Spleen (tissue), 11 donors: ENCODE data around the gene SOST. TPM values are rescaled to one million over a fixed set of nuclear protein-coding genes. Genes with fewer than 3 reads are reported as not detected.
A peak's percentile ranks its signal among the peaks of the same experiment; 100 is the strongest.

Experiments used
- DNase-seq: peaks from one replicate; pipeline ENCODE4 v3.0.0-alpha.2; 2020
- H3K27ac ChIP-seq, 8 donors: fragments of 200-600 bp; sonication (generic) in 7 of 8; 1 replicate in 4 of 8; 2 replicates in 4 of 8; pipeline versions ENCODE4 v1.5.0 to v1.8.0; 2016 to 2021; ENCODE audit warnings: inconsistent platforms in 4 of 8, mild to moderate bottlenecking in 4 of 8, moderate library complexity in 1 of 8
- H3K27me3 ChIP-seq, 7 donors: fragments of 200-600 bp; sonication (generic) in 6 of 7; replicated peaks in 1 of 7; 1 replicate in 4 of 7; 2 replicates in 3 of 7; pipeline versions ENCODE4 v1.5.0 to v1.8.0; 2016 to 2021; ENCODE audit warnings: inconsistent platforms in 3 of 7, mild to moderate bottlenecking in 1 of 7
- H3K36me3 ChIP-seq, 6 donors: fragments of 200-600 bp; sonication (generic) in 5 of 6; 1 replicate in 4 of 6; 2 replicates in 2 of 6; pipeline versions ENCODE4 v1.5.0 to v1.8.0; 2016 to 2021; ENCODE audit warnings: inconsistent platforms in 2 of 6
- H3K4me1 ChIP-seq, 6 donors: fragments of 200-600 bp; sonication (generic) in 5 of 6; 1 replicate in 3 of 6; 2 replicates in 3 of 6; pipeline versions ENCODE4 v1.5.0 to v1.8.0; 2016 to 2021; ENCODE audit warnings: inconsistent platforms in 3 of 6
- H3K4me3 ChIP-seq, 8 donors: fragments of 200-600 bp; sonication (generic) in 7 of 8; 1 replicate in 4 of 8; 2 replicates in 4 of 8; pipeline versions ENCODE4 v1.5.0 to v1.8.0; 2016 to 2021; ENCODE audit warnings: inconsistent platforms in 4 of 8, mild to moderate bottlenecking in 4 of 8, moderate library complexity in 2 of 8
- H3K9me3 ChIP-seq, 8 donors: fragments of 200-600 bp; sonication (generic) in 7 of 8; 1 replicate in 4 of 8; 2 replicates in 4 of 8; pipeline versions ENCODE4 v1.5.0 to v1.8.0; 2016 to 2021; ENCODE audit warnings: inconsistent platforms in 4 of 8
- CTCF ChIP-seq, 11 experiments: fragments of 200-600 bp in 7 of 11; fragments of 450-650 bp in 4 of 11; sonication (generic) in 4 of 11; IDR thresholded peaks in 8 of 11; conservative IDR thresholded peaks in 3 of 11; 1 replicate in 7 of 11; 2 replicates in 4 of 11; pipeline versions ENCODE4 v1.4.0 to v1.8.0; 2016 to 2021; ENCODE audit warnings: antibody characterized with exemption in 11 of 11, inconsistent platforms in 4 of 11, mild to moderate bottlenecking in 1 of 11
- POLR2A ChIP-seq, 3 donors: fragments of 450-650 bp; IDR thresholded peaks; one replicate each; pipeline ENCODE4 v1.5.1; 2017; ENCODE audit warnings: antibody characterized with exemption in 3 of 3, mild to moderate bottlenecking in 1 of 3
- POLR2AphosphoS5 ChIP-seq, 3 donors: sonication (generic); formaldehyde crosslinking; IDR thresholded peaks; one replicate each; pipeline ENCODE4 v1.5.1; 2017; ENCODE audit warnings: antibody characterized with exemption in 3 of 3
- WGBS, 5 donors: extraction: QIAGEN DNeasy Blood & Tissue Kit in 3 of 5; methylation state at CpG; one replicate each; pipeline versions ENCODE4 v1.1.5 to v1.1.7; 2013 to 2018; 5-methylcytosine and 5-hydroxymethylcytosine counted together
- intact Hi-C: fragments of 100-400 bp; cut with DNase I; formaldehyde crosslinking; loops from one replicate; pipeline ENCODE4 v1.15.0; 2023; ENCODE audit warnings: low total_unique reads
- polyA plus RNA-seq, 3 donors: library from polyadenylated mRNA; stranded (reverse); fragments of 200-250 nt; gene quantifications; one replicate each; pipeline ENCODE4 v1.2.1, GENCODE V29; 2013
- total RNA-seq, 7 donors: library from RNA; depleted of rRNA in 3 of 7; stranded (reverse); fragments of >200 nt in 3 of 7; fragmentation: NEBNext Ultra II Directional in 4 of 7; extraction: Animal tissue kit (Norgen Biotek cat#: 25700) in 4 of 7; gene quantifications; one replicate each; pipeline versions ENCODE4 v1.1.0 to v1.2.1, GENCODE V29; 2016 to 2021
- donor health status: healthy with polysubstance abuse.
- donor health status: DM: no; HTN: no; CAD: no; lungs with moderate emphysema.
- donor health status: DM: no; HTN: no; CAD: no.
- donor health status: Bipolar disorder and iron deficiency.
- donor health status: healthy.
- donor health status: DM: no; HTN: no; CAD: no.
- donor health status: DM: yes; HTN: yes; CAD: no.

SOST gene
- total and polyA plus RNA-seq, 10 donors: 0.04 TPM; not detected in 9

- Histone ChIP-seq H3K36me3 (peaks cover 0 to 8% (median 0%) of the 10 kb centered on the region in 6 donors), H3K4me3 (peak within 1 kb of the TSS; percentile 70 to 98 (median 83)), H3K4me1 (peaks cover 4 to 61% (median 40%) of the 10 kb centered on the region in 6 donors), H3K9me3 (no peaks in the 10 kb centered on the region), H3K27me3 (peaks cover 0 to 22% (median 0%) of the 10 kb centered on the region in 7 donors), H3K27ac (peak within 1 kb of the TSS; percentile 85 to 100 (median 96))
- DNase-seq: peak; percentile 40
- TF ChIP-seq CTCF (IDR thresholded peaks at IDR 0.05 in 8 of 11, conservative IDR thresholded peaks at IDR 0.05 in 3 of 11): no peak
- TF ChIP-seq POLR2A (IDR thresholded peaks at IDR 0.05): no peak
- no peak for TF ChIP-seq POLR2AphosphoS5 (IDR thresholded peaks at IDR 0.05)
- intact Hi-C loops: no loop called here
- 18 to 35% (median 29%) methylated on average over 7 of the region's 7 CpGs for WGBS, 5 donors
Observed at GRCh38 chr17:43780135-43780534, 21.5 kb upstream of the SOST start, which contains the start of gene CFAP97D1. Gene CFAP97D1 (plus strand): TSS chr17:43780435. CDS start chr17:43780463, 28 bp downstream.

- TF ChIP-seq POLR2A (IDR thresholded peaks at IDR 0.05) (no peak), POLR2AphosphoS5 (IDR thresholded peaks at IDR 0.05) (peak in 1 of 3 donors; percentile 64), CTCF (IDR thresholded peaks at IDR 0.05 in 8 of 11, conservative IDR thresholded peaks at IDR 0.05 in 3 of 11) (peak in 1 of 11 experiments; percentile 15)
- peak; percentile 77 for DNase-seq
- intact Hi-C loops: no loop called here
- peaks cover 0 to 22% (median 0%) of the 10 kb centered on the region in 7 donors for H3K27me3 ChIP-seq
- 1 to 7% (median 3%) methylated on average over 13 to 26 of the region's 26 CpGs for WGBS, 5 donors
- H3K4me1 ChIP-seq: peaks cover 4 to 68% (median 43%) of the 10 kb centered on the region in 6 donors
- H3K27ac ChIP-seq: peak overlapping the region; percentile 85 to 100 (median 96)
- H3K4me3 ChIP-seq: peak overlapping the region; percentile 70 to 98 (median 83)
- no peaks in the 10 kb centered on the region for H3K9me3 ChIP-seq
- peaks cover 0 to 15% (median 4%) of the 10 kb centered on the region in 6 donors for H3K36me3 ChIP-seq
Observed at GRCh38 chr17:43779145-43780125, 20.8 kb upstream of the SOST start.

- DNase-seq: peak; percentile 95
- TF ChIP-seq CTCF (IDR thresholded peaks at IDR 0.05 in 8 of 11, conservative IDR thresholded peaks at IDR 0.05 in 3 of 11) (peak in 2 of 11 experiments; percentile 20 to 22), POLR2A (IDR thresholded peaks at IDR 0.05) (peak; percentile 16 to 72 (median 33)), POLR2AphosphoS5 (IDR thresholded peaks at IDR 0.05) (peak; percentile 86 to 93 (median 88))
- peak within 1 kb of the TSS; percentile 85 to 100 (median 96) for H3K27ac ChIP-seq
- H3K9me3 ChIP-seq: no peaks in the 10 kb centered on the region
- intact Hi-C loops: no loop called here
- peak within 1 kb of the TSS; percentile 70 to 98 (median 83) for H3K4me3 ChIP-seq
- H3K4me1 ChIP-seq: peaks cover 4 to 77% (median 48%) of the 10 kb centered on the region in 6 donors
- H3K27me3 ChIP-seq: peaks cover 0 to 22% (median 0%) of the 10 kb centered on the region in 7 donors
- WGBS, 5 donors: 0 to 3% (median 1%) methylated on average over 28 to 100 of the region's 100 CpGs
- peaks cover 0 to 24% (median 12%) of the 10 kb centered on the region in 6 donors for H3K36me3 ChIP-seq
Observed at GRCh38 chr17:43778337-43779144, 19.9 kb upstream of the SOST start, which contains the start of gene DUSP3. Gene DUSP3 (minus strand): TSS chr17:43778977. CDS start chr17:43778924, 53 bp downstream.
